ENCODE measurements around the gene PCGF1.
"Not testable (repeated sequence)": the region's sequence is repeated elsewhere in the genome, so short reads cannot be mapped to it uniquely, and the experiment has no call there.

PCGF1 gene

DNA sequence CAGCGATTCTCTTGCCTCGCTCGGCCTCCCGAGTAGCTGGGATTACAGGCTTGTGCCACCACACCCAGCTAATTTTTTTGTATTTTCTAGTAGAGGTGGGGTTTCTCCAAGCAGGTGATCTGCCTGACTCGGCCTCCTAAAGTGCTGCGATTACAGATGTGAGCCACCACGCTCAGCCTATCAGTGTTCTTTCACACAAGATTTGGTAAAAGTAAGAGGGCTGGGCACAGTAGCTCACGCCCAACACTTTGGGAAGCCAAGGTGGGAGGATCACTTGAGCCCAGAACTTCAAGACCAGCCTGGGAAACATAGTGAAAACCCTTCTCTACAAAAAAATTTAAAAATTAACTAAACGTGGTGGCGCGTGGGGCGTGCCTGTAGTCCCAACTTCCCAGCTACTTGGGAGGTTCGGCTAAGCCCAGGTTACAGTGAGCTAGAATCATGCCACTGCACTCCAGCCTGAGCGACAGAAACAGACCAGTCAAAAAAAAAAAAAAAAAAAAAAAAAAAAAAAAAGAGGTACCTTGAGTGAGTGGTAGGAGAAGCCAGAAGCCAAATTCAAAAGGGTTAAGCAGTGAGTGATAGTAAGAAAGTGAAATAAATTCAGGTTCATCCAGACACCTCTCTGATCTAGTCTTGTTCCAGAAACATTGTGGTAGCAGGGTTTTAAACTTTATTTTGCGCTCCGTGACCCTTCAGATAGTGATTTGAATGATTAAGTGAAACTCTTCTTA is 36.0 kb downstream of the PCGF1 start:
- DNase-seq = no peak

DNA sequence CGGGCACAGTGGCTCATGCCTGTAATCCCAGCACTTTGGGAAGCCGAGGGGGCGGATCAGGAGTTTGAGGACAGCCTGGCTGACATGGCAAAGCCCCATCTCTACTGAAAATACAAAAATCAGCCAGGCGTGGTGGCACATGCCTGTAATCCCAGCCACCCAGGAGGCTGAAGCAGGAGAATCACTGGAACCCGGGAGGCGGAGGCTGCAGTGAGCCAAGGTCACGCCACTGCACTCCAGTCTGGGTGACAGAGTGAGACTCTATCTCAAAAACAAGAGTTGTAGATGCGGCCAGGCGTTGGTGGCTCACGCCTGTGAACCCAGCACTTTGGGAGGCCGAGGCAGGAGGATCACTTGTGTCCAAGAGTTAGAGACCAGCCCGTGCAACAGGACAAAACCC is 36.8 kb downstream of the PCGF1 start:
- DNase-seq = not testable (repeated sequence)

DNA sequence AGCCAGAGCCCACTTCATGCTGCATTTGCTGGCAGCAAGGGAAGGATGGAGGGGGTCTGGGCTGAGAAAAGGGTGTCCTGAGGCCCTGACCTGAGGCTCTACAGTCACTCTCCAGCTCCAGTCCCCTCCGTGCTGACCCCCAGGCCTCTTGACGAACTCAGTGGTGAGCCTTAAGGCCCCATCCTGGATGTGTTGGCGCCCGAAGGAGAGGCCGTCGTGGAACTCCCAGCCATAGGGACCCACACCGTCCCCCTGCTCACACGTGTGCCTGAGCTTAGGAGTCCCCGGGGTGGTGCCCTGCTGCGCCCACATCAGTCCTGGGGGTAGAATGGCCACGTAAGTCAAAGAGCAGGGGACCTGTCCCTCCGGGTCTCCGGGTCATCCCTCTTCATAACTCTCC is 43.1 kb downstream of the PCGF1 start:
- DNase-seq = no peak

DNA sequence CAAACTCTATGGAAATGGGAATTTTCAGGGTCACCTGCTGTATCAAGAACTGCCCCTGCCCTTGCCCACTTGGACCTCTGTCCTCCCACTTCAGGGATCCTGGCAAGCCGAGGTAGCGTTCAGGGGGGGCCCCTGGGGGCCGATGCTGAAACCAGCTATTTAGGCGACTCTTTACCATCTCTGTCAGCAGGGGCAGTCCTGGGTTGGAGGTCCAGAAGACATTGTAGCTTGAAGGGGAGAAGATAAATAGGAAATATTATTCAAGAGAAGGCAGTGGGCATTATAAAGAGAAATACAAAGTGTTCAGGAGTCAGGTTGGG is 44.7 kb downstream of the PCGF1 start:
- DNase-seq = no peak

DNA sequence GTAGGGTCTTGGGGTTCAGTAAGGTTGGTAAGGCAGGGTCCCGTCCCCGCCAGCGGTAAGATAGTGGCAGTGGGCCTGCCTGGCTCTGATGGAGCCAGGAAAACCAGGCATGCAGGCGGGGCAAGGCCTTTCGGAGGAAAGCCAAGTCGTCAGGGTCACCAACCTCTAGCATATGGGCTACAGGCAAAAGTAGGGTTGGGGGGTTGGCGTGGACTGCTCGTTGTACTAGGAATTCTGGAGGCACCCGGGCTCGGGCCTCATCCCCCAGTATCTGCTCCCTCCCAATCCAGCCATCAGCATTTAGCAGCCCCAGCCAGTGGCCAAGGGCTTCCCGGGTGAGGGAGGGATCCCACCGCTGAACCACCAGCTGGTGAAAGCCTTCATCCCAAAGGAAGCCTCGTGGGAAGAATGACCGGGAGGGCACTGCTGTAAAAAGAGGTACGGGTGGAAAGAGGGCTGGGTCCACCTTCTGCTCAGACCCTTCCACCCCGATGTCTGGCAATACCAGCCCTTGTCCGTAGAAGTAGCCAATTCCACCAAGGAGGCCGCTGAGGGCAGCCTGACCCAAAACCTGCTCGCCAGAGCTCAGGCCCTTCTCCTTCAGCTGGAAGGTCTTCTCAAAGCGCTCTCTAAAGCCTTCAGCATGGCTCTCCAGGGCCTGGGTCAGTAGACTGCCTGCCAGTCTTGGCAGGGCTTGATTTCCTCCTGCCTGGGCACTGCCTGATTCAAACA is 45.3 kb downstream of the PCGF1 start:
- DNase-seq = no peak

DNA sequence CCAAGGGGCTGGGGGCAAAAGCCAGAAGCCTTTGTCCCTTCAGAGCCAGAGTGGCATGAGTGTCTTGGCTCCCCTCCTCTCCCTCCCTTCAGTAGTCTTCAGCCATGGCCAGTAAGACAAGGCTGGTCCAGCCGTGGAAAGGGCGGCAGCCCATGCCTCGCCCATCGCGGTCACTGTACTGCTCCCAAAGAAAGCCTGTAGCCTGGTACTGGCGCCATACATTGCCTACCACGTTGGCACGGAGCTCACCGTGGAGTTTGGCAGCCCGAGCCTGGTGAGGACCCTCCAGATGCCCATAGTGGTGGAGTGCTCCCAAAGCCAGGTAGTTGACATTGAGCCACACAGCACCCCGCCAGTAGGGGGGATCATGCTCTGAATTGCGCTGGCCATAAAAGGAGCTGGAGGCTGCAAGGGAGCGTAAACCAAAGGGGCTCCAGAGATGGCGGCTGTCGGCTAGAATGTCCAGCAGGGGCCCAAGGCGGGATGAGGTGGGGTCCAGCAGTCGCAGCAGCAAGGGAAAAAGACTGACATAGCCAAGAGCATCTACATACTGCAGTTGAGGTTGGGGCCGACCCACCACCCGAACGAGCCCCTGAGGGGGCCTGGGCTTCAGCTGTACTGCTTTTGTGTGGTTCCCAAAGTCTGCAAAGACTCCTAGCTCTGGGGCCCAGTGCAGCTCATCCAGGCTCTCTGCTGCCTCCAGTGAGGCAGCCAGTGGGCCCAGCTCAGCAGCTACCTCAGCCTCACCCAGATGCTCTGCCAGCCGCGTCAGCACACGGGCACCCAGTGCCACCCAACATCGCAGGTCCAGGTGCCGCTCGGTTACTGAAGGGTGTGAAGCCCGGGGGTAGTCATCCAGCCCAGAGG is 46.1 kb downstream of the PCGF1 start:
- no peak for DNase-seq

DNA sequence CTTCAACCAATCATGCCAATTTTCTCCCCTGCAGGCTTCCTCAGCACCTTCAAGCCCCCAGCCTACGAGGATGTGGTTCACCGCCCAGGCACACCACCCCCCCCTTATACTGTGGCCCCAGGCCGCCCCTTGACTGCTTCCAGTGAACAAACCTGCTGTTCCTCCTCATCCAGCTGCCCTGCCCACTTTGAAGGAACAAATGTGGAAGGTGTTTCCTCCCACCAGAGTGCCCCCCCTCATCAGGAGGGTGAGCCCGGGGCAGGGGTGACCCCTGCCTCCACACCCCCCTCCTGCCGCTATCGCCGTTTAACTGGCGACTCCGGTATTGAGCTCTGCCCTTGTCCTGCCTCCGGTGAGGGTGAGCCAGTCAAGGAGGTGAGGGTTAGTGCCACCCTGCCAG is 47.3 kb downstream of the PCGF1 start:
- DNase-seq = not testable (repeated sequence)

DNA sequence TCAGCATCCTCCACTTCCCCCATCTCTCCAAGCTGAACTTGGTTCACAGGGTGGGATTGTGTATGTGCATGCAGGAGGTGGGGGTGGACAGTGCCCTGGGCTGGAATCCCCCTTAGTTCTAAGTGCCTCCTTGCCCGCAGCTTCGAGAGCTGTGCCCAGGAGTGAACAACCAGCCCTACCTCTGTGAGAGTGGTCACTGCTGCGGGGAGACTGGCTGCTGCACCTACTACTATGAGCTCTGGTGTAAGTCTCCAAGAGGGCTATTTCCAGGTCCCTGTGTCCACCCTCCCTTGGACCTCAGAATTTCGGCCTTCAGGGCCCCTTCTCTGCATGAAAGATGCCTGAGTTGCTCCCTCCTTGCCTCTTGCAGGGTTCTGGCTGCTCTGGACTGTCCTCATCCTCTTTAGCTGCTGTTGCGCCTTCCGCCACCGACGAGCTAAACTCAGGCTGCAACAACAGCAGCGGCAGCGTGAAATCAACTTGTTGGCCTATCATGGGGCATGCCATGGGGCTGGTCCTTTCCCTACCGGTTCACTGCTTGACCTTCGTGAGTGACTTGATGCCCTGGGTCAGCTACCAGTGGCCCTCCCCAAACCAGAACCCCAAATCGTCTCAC is 47.9 kb downstream of the PCGF1 start:
- DNase-seq = not testable (repeated sequence)

DNA sequence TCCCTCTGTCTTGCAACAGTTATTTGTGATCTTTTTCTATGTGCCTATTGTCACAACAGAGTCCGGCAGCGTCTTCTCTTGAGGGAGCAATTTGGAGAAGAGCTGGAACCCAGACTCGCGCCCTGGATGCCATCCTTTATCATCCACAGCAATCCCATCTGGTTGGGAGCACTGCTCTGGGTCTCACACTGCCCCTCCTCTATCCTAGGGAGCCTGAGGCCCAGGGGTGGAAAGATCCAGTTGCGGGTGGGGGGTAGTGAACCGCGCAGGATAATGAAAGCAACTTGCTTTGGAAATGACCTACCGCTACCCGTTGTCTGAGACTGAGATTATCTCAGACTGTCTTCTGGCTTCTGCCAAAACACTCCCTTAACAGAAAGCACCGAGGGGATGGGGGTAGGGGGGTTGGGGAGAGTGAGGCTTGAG is 48.5 kb downstream of the PCGF1 start:
- DNase-seq = no peak

DNA sequence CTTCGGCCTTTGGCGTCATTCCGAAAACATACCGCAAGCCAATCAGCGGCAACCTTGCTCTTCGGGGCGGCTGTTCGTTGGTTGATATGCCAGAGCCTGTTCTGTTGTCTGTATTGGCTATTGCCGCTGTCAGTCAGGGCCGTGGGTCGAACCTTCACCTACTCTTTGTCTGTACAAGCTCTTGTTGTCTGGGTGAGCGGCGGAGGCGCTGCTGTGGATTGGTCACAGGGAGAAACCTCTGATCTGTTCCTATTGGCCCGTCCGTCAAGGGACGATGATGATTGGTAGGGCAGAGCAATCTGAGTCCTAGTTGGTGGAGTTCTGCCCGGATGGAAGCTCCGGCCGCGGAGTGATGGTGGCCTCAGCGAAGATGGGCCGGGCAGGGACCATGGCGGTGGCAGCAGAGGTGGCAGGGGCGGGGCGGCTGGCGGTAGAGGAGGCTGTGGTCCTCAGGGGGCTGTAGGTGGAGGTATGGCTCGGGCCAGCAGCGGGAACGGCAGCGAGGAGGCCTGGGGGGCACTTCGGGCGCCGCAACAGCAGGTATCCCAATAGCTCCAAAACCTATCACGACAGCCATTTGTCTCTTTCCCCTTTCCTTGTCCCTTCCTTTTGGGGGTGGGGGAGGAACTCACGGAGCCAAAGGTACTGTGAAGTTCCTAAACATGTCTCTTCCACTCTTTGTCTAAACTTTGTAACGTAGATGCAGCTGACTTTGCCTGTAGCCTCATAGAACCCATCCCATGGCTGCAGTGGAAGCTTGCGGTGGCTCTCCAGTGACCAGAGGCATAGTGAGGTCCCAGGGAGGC is 49.2 kb downstream of the PCGF1 start, which contains the start of gene WBP1:
TSS of gene WBP1 (plus strand) at position 307 of the 806 bp plus-strand sequence. CDS start at position 472, 165 bp downstream.
- peak; percentile 100 for DNase-seq

DNA sequence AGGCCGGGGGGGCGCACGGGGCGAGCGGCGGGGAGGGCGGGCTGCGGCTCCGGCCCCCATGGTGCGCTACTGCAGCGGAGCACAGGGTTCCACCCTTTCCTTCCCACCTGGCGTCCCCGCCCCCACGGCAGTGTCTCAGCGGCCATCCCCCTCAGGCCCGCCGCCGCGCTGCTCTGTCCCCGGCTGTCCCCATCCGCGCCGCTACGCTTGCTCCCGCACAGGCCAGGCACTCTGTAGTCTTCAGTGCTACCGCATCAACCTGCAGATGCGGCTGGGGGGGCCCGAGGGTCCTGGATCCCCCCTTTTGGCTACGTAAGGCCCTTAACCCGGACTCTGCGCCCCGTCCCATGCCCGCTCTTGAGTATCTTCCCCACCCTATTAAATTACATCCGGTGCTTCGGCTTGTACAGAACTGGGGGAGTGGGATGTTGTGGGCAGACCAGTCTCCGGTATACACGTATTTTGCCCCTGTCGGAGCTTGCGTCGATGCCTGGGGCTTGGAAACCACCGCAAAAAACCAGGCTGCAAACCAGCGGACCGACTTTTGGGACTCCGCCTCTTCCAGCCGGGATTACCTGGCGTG is 49.9 kb downstream of the PCGF1 start:
- DNase-seq = no peak

DNA sequence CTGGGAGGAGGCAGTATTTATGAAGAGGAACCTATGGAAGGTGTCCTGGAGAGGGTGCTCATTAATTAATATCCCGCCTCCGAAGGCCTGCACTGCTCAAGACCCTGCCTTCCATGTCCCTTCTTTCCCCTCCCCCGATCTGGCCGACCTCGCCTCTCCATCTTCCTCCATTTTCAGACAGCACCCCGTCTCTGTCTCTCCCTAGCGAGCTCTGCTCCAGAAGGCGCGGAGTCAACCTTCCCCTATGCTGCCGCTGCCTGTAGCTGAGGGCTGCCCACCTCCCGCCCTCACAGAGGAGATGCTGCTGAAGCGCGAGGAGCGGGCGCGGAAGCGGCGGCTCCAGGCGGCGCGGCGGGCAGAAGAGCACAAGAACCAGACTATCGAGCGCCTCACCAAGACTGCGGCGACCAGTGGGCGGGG is 50.4 kb downstream of the PCGF1 start:
- DNase-seq = no peak
